ENCODE data around the gene AFG1L. TPM values are rescaled to one million over a fixed set of nuclear protein-coding genes. Genes with fewer than 3 reads are reported as not detected.
"Not testable (repeated sequence)": the region's sequence is repeated elsewhere in the genome, so short reads cannot be mapped to it uniquely, and the experiment has no call there.

AFG1L gene
- total RNA-seq, 1 donor from 2014 or later = 11.9 TPM

- DNase-seq (ENCODE audit: low spot score) = no peak
- intact Hi-C loops (cut with DNase I) = no loop called here
These were observed 89.1 kb downstream of the AFG1L start for GRCh38 chr6:108383981-108384380.

- DNase-seq (ENCODE audit: low spot score); intact Hi-C loops (cut with DNase I): not testable (repeated sequence)
These were observed 94.3 kb downstream of the AFG1L start for GRCh38 chr6:108389190-108389589.

GRCh38 chr6:108395297-108395696, 100.4 kb downstream of the AFG1L start:
- no peak for DNase-seq (ENCODE audit: low spot score)
- intact Hi-C loops (cut with DNase I) = no loop called here

GRCh38 chr6:108403236-108403635, 108.4 kb downstream of the AFG1L start:
- intact Hi-C loops (cut with DNase I) = no loop called here
- no peak for DNase-seq (ENCODE audit: low spot score)

- DNase-seq (ENCODE audit: low spot score) = no peak
- intact Hi-C loops (cut with DNase I) = no loop called here
These were observed 112.1 kb downstream of the AFG1L start for GRCh38 chr6:108406943-108407342.

- intact Hi-C loops (cut with DNase I) = no loop called here
- DNase-seq (ENCODE audit: low spot score) = no peak
These were observed 113.3 kb downstream of the AFG1L start for GRCh38 chr6:108407904-108408827.

GRCh38 chr6:108408861-108409260, 114.0 kb downstream of the AFG1L start:
- no peak for DNase-seq (ENCODE audit: low spot score)
- intact Hi-C loops (cut with DNase I) = no loop called here

- intact Hi-C loops (cut with DNase I); DNase-seq (ENCODE audit: low spot score): not testable (repeated sequence)
These were observed 121.4 kb downstream of the AFG1L start for GRCh38 chr6:108416047-108416833.

- DNase-seq (ENCODE audit: low spot score) = no peak
- intact Hi-C loops (cut with DNase I) = no loop called here
These were observed 122.2 kb downstream of the AFG1L start for GRCh38 chr6:108417027-108417426.

GRCh38 chr6:108419474-108419873, 124.6 kb downstream of the AFG1L start:
- no peak for DNase-seq (ENCODE audit: low spot score)
- intact Hi-C loops (cut with DNase I) = no loop called here

- intact Hi-C loops (cut with DNase I) = no loop called here
- no peak for DNase-seq (ENCODE audit: low spot score)
These were observed 125.2 kb downstream of the AFG1L start for GRCh38 chr6:108419934-108420609.

GRCh38 chr6:108421366-108421765, 126.5 kb downstream of the AFG1L start:
- intact Hi-C loops (cut with DNase I) = no loop called here
- no peak for DNase-seq (ENCODE audit: low spot score)

- intact Hi-C loops (cut with DNase I) = no loop called here
- DNase-seq (ENCODE audit: low spot score) = no peak
These were observed 129.3 kb downstream of the AFG1L start for GRCh38 chr6:108423982-108424705.

GRCh38 chr6:108425428-108425827, 130.6 kb downstream of the AFG1L start:
- DNase-seq (ENCODE audit: low spot score) = no peak
- intact Hi-C loops (cut with DNase I) = no loop called here

GRCh38 chr6:108432143-108432542, 137.3 kb downstream of the AFG1L start:
- intact Hi-C loops (cut with DNase I) = no loop called here

GRCh38 chr6:108432792-108433191, 137.9 kb downstream of the AFG1L start:
- no peak for DNase-seq (ENCODE audit: low spot score)
- intact Hi-C loops (cut with DNase I) = no loop called here

More at GRCh38 chr6:108432143-108432542, 137.3 kb downstream of the AFG1L start:
- no peak for DNase-seq (ENCODE audit: low spot score)

- DNase-seq (ENCODE audit: low spot score) = no peak
- intact Hi-C loops (cut with DNase I) = no loop called here
These were observed 139.4 kb downstream of the AFG1L start for GRCh38 chr6:108434222-108434621.

GRCh38 chr6:108435391-108435790, 140.5 kb downstream of the AFG1L start:
- intact Hi-C loops (cut with DNase I) = no loop called here
- DNase-seq (ENCODE audit: low spot score) = no peak

GRCh38 chr6:108436771-108437170, 141.9 kb downstream of the AFG1L start:
- intact Hi-C loops (cut with DNase I) = no loop called here
- no peak for DNase-seq (ENCODE audit: low spot score)
